ENCODE measurements around the gene ANKLE2.

The ANKLE2 gene

DNA sequence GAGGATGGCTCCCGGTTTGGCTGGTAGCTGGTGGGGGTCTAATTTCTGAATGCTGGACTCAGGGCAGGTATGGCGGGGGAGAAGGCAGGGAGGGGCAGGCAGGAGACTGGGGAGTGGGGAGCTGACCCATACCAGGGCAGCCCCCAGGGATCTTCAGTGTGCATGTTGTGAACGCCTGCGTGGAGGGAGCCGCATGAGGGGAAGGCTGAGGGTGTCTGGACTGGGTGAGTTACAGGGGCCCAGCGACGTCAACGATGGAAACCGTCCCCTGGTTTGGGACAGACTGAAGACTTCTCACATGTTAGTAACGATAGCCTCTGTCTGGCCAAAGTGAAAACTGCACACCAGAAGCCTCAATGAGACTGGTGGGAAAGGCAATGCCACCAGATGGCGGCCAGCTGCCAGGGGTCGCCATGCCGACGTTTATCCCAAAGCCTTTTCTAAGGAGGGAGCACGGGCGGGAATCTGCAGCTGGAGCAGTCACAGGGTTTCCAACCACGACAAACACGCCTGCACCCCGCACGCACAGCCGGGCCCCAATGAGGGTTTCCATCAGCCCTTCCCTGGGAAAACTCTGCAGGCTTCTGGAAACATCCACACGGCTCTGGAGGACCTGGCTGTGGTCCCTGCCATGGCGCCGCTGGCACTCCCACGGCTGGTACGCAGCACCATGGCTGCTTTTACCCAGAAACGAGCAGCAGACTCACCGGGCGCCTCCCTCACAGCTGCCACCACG, 37.0 kb downstream of the ANKLE2 start:
- DNase-seq: no peak
- in situ Hi-C loops (cut with MboI; ENCODE audit: low pct_unique_long_range_greater_than_20kb, low sequenced_read_pairs): no loop called here

DNA sequence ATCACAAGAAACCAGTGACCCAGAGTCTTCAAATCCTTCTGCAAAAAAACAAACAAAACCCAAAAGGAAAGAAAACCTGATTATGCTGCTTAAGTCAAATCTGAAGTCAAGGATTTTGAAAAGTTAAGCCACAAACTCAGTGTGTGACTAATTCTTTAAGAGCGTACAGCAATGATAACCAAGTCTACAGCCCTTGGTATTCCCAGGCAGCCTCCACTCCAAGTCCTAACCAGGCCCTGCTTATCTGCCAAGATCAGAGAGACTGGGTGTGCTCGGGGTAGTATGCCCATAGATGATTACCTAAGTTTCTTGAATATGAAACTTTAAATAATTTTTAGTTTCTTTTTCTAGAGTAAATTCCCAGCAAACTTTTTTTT, 37.9 kb downstream of the ANKLE2 start:
- no peak for DNase-seq
- in situ Hi-C loops (cut with MboI; ENCODE audit: low pct_unique_long_range_greater_than_20kb, low sequenced_read_pairs): no loop called here

DNA sequence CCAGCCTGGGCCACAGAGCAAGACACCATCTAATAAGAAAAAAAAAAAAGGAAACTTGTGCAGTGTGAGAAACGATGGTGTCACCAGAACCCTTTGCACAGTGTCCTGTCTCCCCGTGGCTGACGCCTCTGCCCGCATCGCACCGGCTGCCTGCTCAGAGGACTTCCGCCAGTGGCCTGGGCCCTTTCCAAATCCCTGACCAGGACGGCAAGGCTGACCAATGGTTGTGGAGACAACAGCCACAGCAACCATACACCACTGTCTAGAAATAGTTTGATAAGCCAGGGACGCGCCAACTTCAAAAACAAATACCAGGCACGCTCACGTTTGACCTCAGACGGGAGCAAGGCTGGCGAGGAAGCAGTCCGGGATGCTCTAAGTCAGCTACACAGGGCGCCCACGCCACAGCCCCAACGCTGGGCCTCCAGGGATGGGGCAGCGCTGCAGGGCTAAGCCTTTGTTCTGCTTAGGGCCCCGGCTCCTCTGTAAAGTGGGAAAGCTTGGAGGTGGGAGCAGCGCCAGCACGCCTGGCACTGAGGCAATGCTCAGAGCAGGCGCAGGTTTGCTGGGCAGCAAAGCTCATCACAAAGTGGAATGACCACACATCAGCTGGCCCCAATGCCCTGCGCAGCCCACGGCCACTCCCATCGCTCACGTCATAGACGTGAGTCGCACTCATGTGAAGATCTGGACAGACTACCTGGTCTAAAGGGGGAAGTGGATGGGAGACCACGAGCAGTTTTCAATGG, 38.4 kb downstream of the ANKLE2 start:
- in situ Hi-C loops (cut with MboI; ENCODE audit: low pct_unique_long_range_greater_than_20kb, low sequenced_read_pairs): no loop called here

GRCh38 chr12:132720606-132721345, 40.9 kb downstream of the ANKLE2 start:
- in situ Hi-C loops (cut with MboI; ENCODE audit: low pct_unique_long_range_greater_than_20kb, low sequenced_read_pairs): no loop called here
- no peak for DNase-seq

More for the DNA sequence above, 38.4 kb downstream of the ANKLE2 start:
- DNase-seq: no peak

DNA sequence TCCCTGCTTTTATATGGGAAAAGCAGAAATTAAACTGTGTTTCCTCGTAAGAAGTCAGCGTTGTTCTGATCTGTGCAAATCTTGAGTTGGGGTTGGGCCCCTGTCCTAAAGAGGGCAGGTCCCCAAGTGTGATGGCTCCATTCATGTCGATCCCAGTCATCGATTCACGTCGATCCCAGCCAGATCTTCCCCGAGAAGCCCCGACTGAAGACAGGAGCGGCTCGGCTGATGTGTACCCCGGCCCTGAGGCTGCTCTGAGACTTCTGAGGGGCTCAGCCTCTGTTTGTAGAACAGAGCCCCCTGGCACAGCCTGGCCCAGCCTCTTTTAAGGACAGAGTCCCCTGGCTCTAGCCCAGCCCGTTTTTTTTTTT, 41.7 kb downstream of the ANKLE2 start:
- DNase-seq: no peak
- in situ Hi-C loops (cut with MboI; ENCODE audit: low pct_unique_long_range_greater_than_20kb, low sequenced_read_pairs): no loop called here

GRCh38 chr12:132719141-132719953, 42.3 kb downstream of the ANKLE2 start:
- DNase-seq: no peak
- in situ Hi-C loops (cut with MboI; ENCODE audit: low pct_unique_long_range_greater_than_20kb, low sequenced_read_pairs): no loop called here

- no peak for DNase-seq
- in situ Hi-C loops (cut with MboI; ENCODE audit: low pct_unique_long_range_greater_than_20kb, low sequenced_read_pairs): no loop called here
Observed at GRCh38 chr12:132718644-132719043, 43.0 kb downstream of the ANKLE2 start.

DNA sequence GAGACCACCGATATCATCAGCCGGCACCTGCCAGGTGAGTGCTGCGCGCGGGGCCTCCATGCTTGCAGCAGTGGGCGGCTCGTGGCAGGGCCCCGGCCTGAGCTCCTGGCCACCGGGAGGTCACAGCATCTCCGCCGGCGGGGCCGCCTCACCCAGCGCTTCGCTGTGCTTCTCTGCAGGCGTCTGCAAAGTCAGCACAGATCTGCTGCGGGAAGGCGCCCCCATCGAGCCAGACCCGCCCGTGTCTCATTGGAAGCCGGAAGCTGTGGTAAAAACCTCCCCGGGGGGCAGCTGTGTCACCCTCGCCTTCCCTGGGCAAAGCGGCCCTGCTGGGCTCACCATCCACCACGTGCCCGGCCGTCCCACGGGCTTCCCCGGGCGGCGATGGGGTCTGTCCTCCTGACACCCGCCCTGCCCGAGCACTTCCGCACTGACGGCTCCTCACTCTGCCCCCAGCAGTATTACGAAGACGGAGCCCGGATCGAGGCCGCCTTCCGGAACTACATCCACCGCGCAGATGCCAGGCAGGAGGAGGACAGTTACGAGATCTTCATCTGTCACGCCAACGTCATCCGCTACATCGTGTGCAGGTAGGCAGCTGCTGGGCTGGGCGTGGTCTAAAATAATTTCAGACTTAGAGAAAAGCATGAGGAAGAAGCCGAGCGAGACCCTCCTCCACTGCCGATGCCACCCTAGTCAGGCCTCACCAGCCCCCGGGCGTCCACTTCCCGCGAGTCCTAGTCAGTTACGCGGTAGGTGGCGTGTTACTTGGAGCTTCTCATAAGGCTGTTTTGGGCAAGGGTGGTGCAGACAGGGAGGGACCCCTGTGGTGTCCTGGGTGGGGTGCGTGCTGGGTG, 43.9 kb downstream of the ANKLE2 start:
- in situ Hi-C loops (cut with MboI; ENCODE audit: low pct_unique_long_range_greater_than_20kb, low sequenced_read_pairs): no loop called here
- DNase-seq: no peak

DNA sequence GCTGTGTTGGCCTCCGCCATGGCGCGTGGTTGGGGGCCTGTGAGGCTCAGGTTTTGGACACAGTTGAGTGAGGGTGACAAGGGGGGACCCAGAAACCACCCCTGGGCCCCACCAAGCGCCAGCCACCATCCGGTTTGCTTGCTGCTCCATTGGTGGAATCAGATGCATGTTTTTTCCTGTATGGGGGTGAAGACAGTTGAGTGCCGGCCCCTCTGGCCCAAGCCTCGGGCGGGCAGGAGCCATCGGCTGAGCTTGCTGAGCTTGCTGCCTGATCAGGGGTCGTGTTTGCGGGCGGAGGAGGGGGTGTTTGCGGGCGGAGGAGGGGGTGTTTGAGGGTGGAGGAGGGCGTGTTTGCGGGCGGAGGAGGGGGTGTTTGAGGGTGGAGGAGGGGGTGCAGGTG, 44.6 kb downstream of the ANKLE2 start:
- in situ Hi-C loops (cut with MboI; ENCODE audit: low pct_unique_long_range_greater_than_20kb, low sequenced_read_pairs): no loop called here
- no peak for DNase-seq

DNA sequence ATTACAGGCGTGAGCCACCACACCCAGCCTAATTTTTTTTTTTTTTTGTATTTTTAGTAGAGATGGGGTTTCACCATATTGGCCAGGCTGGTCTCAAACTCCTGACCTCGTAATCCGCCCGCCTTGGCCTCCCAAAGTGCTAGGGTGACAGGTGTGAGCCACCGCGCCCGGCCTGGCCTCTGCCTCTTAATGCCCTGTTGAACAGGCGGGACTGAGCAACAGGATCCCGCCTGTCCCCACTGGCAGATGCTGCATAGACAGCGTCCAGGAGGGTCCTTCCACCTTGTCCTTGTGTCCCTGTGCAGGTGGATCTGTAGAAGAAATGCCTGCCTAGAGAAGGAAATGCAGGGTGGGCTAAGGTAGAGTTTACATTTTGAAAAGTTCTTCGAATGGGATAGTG, 45.3 kb downstream of the ANKLE2 start:
- in situ Hi-C loops (cut with MboI; ENCODE audit: low pct_unique_long_range_greater_than_20kb, low sequenced_read_pairs): no loop called here
- DNase-seq: no peak

- in situ Hi-C loops (cut with MboI; ENCODE audit: low pct_unique_long_range_greater_than_20kb, low sequenced_read_pairs): no loop called here
- no peak for DNase-seq
Observed at GRCh38 chr12:132715874-132716273, 45.8 kb downstream of the ANKLE2 start.

DNA sequence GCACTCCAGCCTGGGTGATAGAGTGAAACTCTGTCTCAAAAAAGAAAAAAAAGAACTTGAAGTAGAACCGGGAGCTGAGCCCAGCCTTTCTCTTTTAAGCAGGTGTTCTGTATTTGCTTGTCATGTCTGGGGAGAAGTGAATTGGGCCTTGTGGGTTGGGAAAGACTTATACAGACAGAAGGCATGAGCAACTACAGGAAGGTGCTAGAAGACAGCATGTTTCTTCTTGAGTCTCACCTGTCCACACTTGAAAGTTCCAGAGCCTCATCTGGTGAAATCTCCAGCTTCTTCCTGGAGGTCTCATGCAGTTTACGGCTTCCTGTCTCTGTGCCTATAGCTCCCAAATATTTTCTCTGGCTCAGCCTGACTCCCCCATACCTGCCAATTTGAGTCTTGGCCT, 48.5 kb downstream of the ANKLE2 start:
- DNase-seq: no peak
- in situ Hi-C loops (cut with MboI; ENCODE audit: low pct_unique_long_range_greater_than_20kb, low sequenced_read_pairs): no loop called here

DNA sequence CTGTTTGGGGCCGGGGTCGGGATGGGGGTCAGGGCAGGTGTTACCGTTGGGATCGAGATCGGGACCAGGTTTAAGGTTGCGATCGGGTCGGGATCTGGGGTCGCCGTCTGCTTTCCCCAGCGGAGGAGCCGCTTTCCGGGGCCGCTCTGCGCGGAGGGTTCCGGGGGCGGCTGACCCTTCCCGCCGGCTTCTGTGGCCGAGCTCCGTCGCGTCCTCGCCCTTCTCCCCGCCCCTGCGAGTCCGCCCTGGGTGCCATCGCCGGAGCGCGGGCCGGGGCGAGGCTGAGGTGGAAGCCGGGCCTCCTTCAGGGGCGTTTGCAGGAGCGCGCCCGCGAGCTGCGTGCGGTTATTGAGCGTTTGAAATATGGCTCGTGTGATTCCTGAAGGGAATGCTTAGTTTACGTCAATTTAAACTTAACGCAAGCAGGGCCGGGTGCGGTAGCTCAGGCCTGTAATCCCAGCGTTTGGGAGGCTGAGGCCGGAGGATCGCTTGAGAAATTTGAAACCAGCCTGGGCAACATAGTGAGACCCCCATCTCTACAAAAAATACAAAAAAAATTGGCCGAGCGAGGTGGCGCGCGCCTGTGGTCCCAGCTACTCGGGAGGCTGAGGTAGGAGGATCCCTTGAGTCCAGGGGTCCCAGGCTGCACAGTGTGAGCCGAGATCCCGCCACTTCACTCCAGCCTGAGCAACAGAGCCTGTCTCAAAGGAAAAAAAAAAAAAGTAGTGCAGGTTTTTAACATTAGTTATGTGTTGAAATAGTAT, 50.4 kb downstream of the ANKLE2 start:
- in situ Hi-C loops (cut with MboI; ENCODE audit: low pct_unique_long_range_greater_than_20kb, low sequenced_read_pairs): no loop called here
- peak; percentile 32 for DNase-seq

DNA sequence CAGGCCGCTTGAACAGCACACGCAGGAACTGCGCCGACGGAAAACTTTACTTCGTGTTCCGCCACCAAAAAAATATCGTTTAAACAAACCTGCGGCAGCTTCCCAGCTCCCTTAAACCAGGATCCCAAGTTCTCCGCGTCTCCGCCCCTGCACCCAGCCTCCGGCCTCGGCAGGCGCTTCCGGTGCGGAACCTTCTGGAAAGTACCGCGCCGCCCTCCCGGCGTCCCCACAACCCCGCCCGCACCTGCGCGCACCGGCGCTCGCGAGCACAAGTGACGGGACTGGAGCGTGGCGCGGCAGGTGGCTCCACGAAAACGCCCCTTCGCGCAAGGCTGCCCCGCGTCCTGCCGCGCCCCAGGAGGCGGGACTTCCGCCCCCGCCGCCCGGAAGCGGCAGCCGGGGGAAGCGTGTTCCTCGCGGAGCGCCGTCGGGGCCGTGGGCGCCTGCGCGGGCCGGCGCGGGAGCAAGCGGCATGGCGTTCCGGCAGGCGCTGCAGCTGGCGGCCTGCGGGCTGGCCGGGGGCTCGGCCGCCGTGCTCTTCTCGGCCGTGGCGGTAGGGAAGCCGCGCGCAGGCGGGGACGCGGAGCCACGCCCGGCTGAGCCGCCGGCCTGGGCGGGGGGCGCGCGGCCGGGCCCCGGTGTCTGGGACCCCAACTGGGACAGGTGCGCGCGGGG, 51.1 kb downstream of the ANKLE2 start, which contains the start of gene PGAM5:
TSS of gene PGAM5 (plus strand) at position 438 of the 675 bp plus-strand sequence. CDS start at position 473, 35 bp downstream.
- in situ Hi-C loops (cut with MboI; ENCODE audit: low pct_unique_long_range_greater_than_20kb, low sequenced_read_pairs): no loop called here
- peak; percentile 84 for DNase-seq

- no peak for DNase-seq
Observed at GRCh38 chr12:132710043-132710404, 51.6 kb downstream of the ANKLE2 start.

GRCh38 chr12:132708150-132708549, 53.5 kb downstream of the ANKLE2 start:
- DNase-seq: no peak
- in situ Hi-C loops (cut with MboI; ENCODE audit: low pct_unique_long_range_greater_than_20kb, low sequenced_read_pairs): no loop called here

More at GRCh38 chr12:132710043-132710404, 51.6 kb downstream of the ANKLE2 start:
- in situ Hi-C loops (cut with MboI; ENCODE audit: low pct_unique_long_range_greater_than_20kb, low sequenced_read_pairs): no loop called here

DNA sequence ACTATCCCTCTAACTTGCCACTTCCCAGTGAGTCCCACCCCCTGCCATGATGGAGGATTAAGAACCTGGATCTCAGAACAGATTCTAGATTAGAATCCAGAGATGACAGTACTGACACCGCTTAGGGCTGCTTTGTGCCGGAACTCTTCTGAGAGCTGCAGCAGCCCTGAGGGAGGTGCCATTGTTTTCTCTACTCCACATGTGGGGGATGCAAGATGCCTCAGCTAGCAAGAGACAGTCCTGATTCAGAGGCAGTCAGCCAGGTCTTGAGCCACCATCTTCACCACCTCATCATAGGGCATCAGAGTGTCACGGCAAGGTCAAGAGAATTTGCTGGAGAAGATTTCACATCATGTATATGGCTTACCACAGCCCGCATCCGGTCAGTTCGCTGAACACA, 54.4 kb downstream of the ANKLE2 start:
- no peak for DNase-seq

More for the DNA sequence above, 54.4 kb downstream of the ANKLE2 start:
- in situ Hi-C loops (cut with MboI; ENCODE audit: low pct_unique_long_range_greater_than_20kb, low sequenced_read_pairs): no loop called here

Measured in KBM-7 (cell line).